ENCODE measurements around the gene OSBPL7.

OSBPL7 gene

GRCh38 chr17:47763913-47764582 lies 57.5 kb downstream of the OSBPL7 start:
- no peak for DNase-seq (ENCODE audit: low read depth in 2 of 2)

- no peak for DNase-seq (ENCODE audit: low read depth in 2 of 2)
These were observed 58.9 kb downstream of the OSBPL7 start for GRCh38 chr17:47762728-47763127.

GRCh38 chr17:47760409-47761140 lies 61.0 kb downstream of the OSBPL7 start:
- DNase-seq (ENCODE audit: low read depth in 2 of 2) = no peak

DNA sequence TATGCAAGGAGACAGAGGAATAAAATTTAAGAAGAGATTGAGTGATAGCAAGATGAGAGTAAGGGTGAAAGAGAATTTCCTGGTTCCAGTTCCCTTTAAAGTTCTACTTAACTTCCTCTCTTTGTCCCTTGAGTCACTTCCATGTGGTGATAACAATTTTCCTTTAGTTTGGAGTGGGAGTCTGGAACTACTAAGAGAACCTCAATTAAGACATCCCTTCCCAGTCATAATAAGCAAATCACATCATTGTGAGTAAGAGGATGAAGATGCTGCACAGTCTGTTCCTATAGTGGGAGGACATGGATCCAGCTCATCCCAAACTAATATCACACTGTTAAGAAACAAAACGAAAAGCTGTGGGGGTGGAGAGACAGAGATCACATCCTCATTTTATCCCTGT lies 64.2 kb downstream of the OSBPL7 start:
- no peak for DNase-seq (ENCODE audit: low read depth in 2 of 2)
